Spinal cord (tissue), 10 donors: ENCODE results near the gene SOX8. TPM values are rescaled to one million over a fixed set of nuclear protein-coding genes. Genes with fewer than 3 reads are reported as not detected.
"Not testable (repeated sequence)": the region's sequence is repeated elsewhere in the genome, so short reads cannot be mapped to it uniquely, and the experiment has no call there.

Source experiments
- DNase-seq, 6 donors: peaks; one replicate each; pipeline versions ENCODE4 v3.0.0 to v3.0.0-alpha.2; 2013 to 2015; ENCODE audit warnings: low spot score in 6 of 6, low read depth in 4 of 6
- H3K27ac ChIP-seq: one replicate; pipeline ENCODE4 v1.5.1; 2013; ENCODE audit warnings: low read depth, low read length, control low read depth
- H3K27me3 ChIP-seq: one replicate; pipeline ENCODE4 v1.6.1; 2013; ENCODE audit warnings: low read length; ENCODE audit not compliant: control insufficient read depth, insufficient read depth
- H3K36me3 ChIP-seq: one replicate; pipeline ENCODE4 v1.6.1; 2013; ENCODE audit warnings: low read length; ENCODE audit not compliant: control insufficient read depth, insufficient read depth
- H3K4me1 ChIP-seq: one replicate; pipeline ENCODE4 v1.6.1; 2013; ENCODE audit warnings: low read length; ENCODE audit not compliant: control insufficient read depth, insufficient read depth
- H3K4me3 ChIP-seq: one replicate; pipeline ENCODE4 v1.5.1; 2013; ENCODE audit warnings: low read depth, low read length, control low read depth
- H3K9me3 ChIP-seq: one replicate; pipeline ENCODE4 v1.6.1; 2013; ENCODE audit warnings: low read length; ENCODE audit not compliant: control insufficient read depth, insufficient read depth
- WGBS: methylation state at CpG from one replicate; pipeline ENCODE4 v1.1.5; 2013; ENCODE audit warnings: missing lambda C conversion rate; ENCODE audit not compliant: insufficient coverage; 5-methylcytosine and 5-hydroxymethylcytosine counted together
- polyA plus RNA-seq, 2 donors: library from polyadenylated mRNA; unstranded; fragments of 120-200 nt; gene quantifications; one replicate each; pipeline ENCODE4 v1.2.1, GENCODE V29; 2013; ENCODE audit not compliant: insufficient read length in 2 of 2
- total RNA-seq, 2 donors: library from RNA; depleted of rRNA in 1 of 2; stranded (reverse); fragments of 120-200 nt in 1 of 2; fragments of >200 nt in 1 of 2; gene quantifications; one replicate each; pipeline versions ENCODE4 v1.2.3 to v1.2.4, GENCODE V29; 2013 to 2014
- donor health status: healthy.

SOX8 gene
- total and polyA plus RNA-seq, 4 donors, result 61.3 to 200 (median 115) TPM

DNA sequence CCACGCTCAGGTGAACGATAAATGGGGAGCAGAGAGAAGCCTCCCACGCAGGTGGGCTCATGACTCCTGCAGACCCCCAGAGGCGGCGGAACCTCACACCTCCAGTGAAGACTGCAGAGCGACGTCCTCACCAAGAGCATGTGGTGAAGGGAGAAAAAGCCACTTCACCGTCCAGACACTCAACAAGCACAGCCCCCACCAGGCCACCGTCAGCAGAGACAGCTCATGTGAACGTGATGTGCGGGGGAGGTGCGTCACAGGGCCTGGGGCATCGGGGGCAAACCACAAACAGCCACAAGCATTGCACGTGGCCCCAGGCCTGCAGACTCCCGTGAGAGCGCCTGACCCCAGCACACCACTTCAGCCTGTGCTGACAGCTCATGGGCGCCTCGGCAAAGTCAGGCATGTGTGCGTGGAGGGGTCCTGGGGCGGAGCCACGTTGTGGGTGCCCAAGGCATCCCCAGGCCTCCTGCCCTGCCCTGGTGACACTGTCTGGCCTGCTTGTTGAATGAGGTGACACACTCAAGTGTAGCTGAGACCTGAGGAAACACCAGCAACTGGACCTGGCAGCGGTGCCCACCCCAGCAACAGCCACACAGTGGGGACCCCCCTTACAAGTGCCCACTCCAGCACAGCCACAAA is 29.8 kb upstream of the SOX8 start:
- Histone ChIP-seq H3K27me3 (no peaks in the 10 kb centered on the region), H3K36me3 (peaks cover 38% of the 10 kb centered on the region), H3K4me3 (no peak overlapping the region), H3K4me1 (peaks cover 7% of the 10 kb centered on the region), H3K9me3 (no peaks in the 10 kb centered on the region), H3K27ac (no peak overlapping the region)
- WGBS, result 80% methylated on average over 21 of the region's 22 CpGs
- DNase-seq, result no peak

DNA sequence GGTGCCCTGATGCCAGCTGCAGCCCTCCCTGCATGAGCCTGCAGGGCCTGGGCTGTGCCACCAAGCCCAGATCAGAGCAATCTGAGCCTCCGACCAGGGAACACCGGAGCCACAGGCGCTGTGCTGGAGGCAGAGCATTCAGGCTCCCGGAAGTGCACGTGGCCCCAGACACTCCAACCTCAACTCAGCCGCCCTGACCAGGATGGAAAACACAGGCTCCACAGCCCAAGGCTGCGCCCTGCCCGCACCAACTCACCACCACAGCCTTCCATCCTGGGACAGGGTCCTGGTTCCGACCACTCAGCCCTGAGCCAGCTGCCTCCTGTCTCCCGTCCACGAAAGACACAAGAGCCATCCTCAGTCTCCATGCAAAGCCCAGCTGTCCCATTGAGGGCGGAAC is 29.2 kb upstream of the SOX8 start:
- H3K4me3 ChIP-seq, result no peak overlapping the region
- H3K27me3 ChIP-seq, result no peaks in the 10 kb centered on the region
- peaks cover 34% of the 10 kb centered on the region for H3K36me3 ChIP-seq
- H3K9me3 ChIP-seq, result no peaks in the 10 kb centered on the region
- 79% methylated on average over 12 of the region's 12 CpGs for WGBS
- no peak overlapping the region for H3K27ac ChIP-seq
- H3K4me1 ChIP-seq, result peaks cover 3% of the 10 kb centered on the region
- DNase-seq, result no peak

DNA sequence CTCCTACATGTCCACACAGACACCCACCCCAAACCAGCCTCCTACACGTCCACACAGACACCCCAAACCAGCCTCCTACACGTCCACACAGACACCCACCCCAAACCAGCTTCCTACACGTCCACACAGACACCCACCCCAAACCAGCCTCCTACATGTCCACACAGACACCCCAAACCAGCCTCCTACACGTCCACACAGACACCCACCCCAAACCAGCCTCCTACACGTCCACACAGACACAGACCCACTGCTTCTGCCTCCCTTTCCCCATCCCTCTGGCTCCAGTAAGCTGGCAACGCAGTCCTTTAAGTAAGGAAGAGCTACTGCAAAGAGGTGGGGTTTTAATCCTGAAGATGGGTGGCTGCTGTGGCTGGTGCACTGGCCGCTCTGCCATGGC is 27.8 kb upstream of the SOX8 start:
- H3K27me3 ChIP-seq, H3K4me1 ChIP-seq, H3K27ac ChIP-seq, DNase-seq, H3K4me3 ChIP-seq, H3K9me3 ChIP-seq: not testable (repeated sequence)
- WGBS, result 100% methylated on average over 1 of the region's 7 CpGs
- peaks cover 31% of the 10 kb centered on the region for H3K36me3 ChIP-seq

DNA sequence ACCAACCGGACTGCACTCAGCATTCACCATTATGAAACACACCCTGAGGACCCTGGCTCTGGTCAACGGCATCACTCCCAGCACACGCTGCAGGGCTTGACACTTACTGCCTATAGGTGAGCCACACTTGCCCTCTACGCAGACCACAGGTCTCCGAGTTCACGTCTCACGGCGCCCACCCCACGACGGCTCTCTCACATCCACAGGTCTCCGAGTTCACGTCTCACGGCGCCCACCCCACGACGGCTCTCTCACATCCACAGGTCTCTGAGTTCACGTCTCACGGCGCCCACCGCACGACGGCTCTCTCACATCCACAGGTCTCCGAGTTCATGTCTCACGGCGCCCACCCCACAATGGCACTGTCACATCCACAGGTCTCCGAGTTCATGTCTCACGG is 25.8 kb upstream of the SOX8 start:
- H3K27ac ChIP-seq, DNase-seq, H3K4me1 ChIP-seq, H3K27me3 ChIP-seq, H3K9me3 ChIP-seq, H3K4me3 ChIP-seq: not testable (repeated sequence)
- WGBS, result 95% methylated on average over 16 of the region's 27 CpGs
- peaks cover 31% of the 10 kb centered on the region for H3K36me3 ChIP-seq

DNA sequence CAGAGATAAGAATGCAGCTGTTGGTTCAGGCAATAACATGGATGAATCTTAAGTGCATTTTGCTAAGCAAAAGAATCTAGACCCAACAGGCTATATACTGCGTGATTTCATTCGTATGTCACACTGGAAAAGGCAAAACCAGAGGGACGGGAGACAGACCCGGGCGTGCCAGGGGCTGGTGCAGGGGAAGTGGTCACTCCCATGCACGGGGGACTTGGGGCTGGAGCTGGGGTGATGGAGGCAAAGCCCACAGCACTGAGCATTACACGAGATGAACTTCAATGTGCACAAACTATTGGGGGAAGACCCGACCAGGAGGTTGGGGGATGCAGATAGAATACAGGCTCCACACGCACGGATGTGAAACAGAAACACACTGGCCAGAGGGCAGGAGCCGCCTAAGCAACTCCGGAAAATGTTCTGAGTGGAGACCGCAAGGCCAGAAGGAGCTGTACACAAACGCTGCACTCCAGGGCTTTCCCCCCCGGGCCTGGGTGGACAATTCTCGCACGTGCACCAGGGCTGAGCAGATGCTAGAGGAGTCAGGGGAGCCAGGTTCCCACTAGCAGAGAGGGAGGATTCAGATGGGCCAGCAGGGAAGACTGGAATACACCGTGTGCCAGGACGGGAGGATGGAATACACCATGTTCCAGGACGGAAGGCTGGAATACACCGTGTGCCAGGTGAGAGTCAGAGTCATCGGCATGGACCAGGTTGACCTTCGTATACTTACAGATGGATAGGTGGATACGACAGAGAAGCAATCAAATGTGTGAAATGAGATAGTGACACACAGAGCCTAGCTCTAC is 22.1 kb upstream of the SOX8 start:
- no peak overlapping the region for H3K27ac ChIP-seq
- peaks cover 19% of the 10 kb centered on the region for H3K4me1 ChIP-seq
- DNase-seq, result no peak
- H3K36me3 ChIP-seq, result peaks cover 17% of the 10 kb centered on the region
- no peak overlapping the region for H3K4me3 ChIP-seq
- 85% methylated on average over 24 of the region's 24 CpGs for WGBS
- H3K9me3 ChIP-seq, result no peaks in the 10 kb centered on the region
- no peaks in the 10 kb centered on the region for H3K27me3 ChIP-seq

DNA sequence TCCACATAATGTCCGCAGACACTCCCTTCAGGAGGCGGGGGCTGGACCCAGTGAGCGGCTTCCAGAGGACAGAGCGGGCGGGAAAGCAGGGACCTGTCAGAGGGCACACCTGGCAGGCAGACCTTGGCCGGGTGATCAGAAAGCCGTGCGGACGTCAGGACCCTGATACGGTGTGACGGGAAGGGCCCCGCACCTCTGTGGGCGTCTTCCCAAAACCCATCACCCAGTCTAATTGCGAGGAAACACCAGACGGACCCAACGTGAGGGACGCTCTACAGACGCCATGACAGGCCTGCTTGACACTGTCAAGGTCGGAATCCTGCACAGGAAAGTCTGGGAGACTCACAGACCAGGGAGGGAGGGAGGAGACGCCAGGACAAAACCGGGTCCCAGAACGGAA is 19.2 kb upstream of the SOX8 start:
- WGBS, result 89% methylated on average over 5 of the region's 22 CpGs
- H3K9me3 ChIP-seq, result no peaks in the 10 kb centered on the region

DNA sequence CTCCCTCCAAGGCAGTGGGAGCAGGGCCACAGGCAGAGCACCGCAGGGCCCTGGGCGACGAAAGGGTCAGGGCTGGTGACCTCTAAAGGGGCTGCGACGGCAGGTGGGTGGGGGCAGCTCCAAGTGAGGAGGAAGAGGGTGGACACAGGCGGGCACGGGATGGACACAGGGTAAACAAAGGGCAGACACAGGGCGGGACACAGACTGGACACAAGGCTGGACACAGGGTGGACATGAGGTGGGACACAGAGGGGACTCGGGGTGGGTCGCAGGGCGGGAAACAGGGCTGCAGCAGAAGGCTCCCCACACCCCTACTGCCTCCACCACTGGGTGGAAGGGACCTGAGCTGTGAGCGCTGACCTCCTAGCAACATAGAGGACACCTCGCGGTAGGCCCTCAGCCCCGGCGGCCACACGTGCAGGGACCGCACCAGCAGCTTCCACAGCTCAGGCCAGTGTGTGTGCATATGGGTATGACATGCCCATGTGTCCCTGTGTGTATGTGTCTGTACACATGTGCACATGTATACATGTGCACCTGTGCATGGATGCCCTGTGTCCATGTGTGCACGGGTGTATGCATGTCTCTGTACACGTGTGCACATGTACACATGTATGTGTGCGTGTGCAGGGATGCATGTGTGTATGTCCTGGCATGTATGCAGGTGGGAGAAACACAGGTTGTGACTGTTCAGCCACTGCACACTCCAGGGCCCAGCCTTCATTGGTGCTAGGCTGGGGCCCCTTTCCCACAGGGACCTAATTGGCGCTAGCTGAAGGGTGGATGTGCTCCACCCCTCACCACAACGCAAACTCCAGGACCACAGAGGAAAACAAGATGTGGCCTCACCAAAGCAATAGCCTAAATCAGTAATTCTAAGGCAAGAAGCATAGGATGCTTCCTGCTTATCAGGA is 18.4 kb upstream of the SOX8 start:
- H3K27ac ChIP-seq, result peak overlapping the region; percentile 89
- H3K9me3 ChIP-seq, result no peaks in the 10 kb centered on the region
- no peaks in the 10 kb centered on the region for H3K27me3 ChIP-seq
- H3K4me3 ChIP-seq, result no peak overlapping the region
- 90% methylated on average over 20 of the region's 23 CpGs for WGBS
- DNase-seq, result no peak
- peaks cover 45% of the 10 kb centered on the region for H3K36me3 ChIP-seq
- peaks cover 54% of the 10 kb centered on the region for H3K4me1 ChIP-seq

More for the DNA sequence above, 19.2 kb upstream of the SOX8 start:
- Histone ChIP-seq H3K4me1 (peaks cover 46% of the 10 kb centered on the region), H3K36me3 (peaks cover 37% of the 10 kb centered on the region), H3K27me3 (no peaks in the 10 kb centered on the region), H3K27ac (no peak overlapping the region), H3K4me3 (no peak overlapping the region)
- no peak for DNase-seq

DNA sequence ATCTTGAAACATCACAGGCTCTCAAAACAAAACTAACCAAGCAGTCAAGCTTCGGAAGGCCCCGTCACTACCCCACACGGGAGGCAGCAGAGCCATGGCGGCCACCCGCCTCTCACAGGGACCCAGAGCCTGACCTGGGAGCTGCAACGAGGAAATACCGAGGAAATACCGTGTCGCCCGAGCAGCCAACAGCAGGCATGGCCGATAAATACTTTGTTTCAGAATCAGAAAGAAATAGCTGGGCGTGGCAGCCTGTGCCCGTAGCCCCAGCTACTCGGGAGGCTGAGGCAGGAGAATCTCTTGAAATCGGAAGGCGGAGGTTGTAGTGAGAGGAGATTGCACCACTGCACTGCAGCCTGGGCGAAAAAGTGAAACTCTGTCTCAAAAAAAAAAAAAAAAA is 17.7 kb upstream of the SOX8 start:
- Histone ChIP-seq H3K9me3 (no peaks in the 10 kb centered on the region), H3K36me3 (peaks cover 46% of the 10 kb centered on the region), H3K4me1 (peaks cover 61% of the 10 kb centered on the region), H3K27me3 (no peaks in the 10 kb centered on the region), H3K4me3 (no peak overlapping the region), H3K27ac (peak overlapping the region; percentile 89)
- DNase-seq, result no peak
- WGBS, result 73% methylated on average over 14 of the region's 17 CpGs

DNA sequence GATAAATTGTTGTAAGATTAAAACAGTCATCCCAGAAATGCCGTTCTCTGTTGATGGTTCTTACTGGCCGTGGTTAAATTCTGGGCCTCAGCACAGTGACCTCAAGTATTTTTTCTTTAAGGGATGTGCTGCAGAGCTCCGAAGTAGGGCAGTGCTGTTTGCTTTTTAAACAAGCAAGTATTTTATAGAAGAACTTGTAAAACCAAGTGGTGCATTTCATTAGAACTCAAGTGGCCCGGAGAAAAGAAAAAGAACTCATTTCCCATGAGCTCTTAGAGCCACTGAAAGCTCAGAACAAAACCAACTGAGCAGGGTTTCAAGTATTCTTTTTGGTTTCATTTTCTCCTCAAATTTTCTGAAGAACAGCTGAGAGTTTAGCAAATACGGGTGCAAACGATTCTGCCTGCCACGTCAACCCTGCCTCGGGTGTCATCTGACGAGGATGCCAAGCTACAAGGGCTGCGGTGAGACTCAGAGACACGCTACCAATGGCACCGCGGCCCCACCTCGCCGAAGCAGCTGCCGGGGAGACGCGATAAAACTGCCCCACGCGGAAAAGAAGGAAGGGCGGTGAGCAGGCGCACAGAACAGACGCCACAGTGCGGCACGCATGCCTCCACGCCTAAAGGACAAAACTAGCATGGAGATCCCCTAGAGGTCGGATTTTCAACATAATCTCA is 17.1 kb upstream of the SOX8 start:
- Histone ChIP-seq H3K4me1 (peaks cover 67% of the 10 kb centered on the region), H3K27me3 (no peaks in the 10 kb centered on the region), H3K4me3 (no peak overlapping the region), H3K9me3 (no peaks in the 10 kb centered on the region), H3K27ac (peak overlapping the region; percentile 89), H3K36me3 (peaks cover 48% of the 10 kb centered on the region)
- DNase-seq, result peak in 2 of 6 donors; percentile 1 to 27
- WGBS, result 66% methylated on average over 24 of the region's 27 CpGs
